Left cardiac atrium (tissue), 4 donors: ENCODE measurements around the gene FGA. TPM values are rescaled to one million over a fixed set of nuclear protein-coding genes. Genes with fewer than 3 reads are reported as not detected.

Source experiments
- ATAC-seq, 2 donors: fragments of 200-7000 bp; cut with Tn5 transposase; one replicate each; pipeline ENCODE4 v1.9.1; 2020; ENCODE audit warnings: mild to moderate bottlenecking in 2 of 2, moderate library complexity in 2 of 2
- DNase-seq: peaks from one replicate; pipeline ENCODE4 v3.0.0-alpha.2; 2020
- intact Hi-C, 2 donors: fragments of 100-400 bp; cut with DNase I; formaldehyde crosslinking; loops; one replicate each; pipeline versions ENCODE4 v1.14.1 to v1.15.1; 2022 to 2023
- total RNA-seq, 2 donors: library from RNA; stranded (reverse); fragmentation: NEBNext Ultra II Directional; extraction: Animal tissue kit (Norgen Biotek cat#: 25700); gene quantifications; one replicate each; pipeline ENCODE4 v1.2.1, GENCODE V29; 2021
- donor health status: DM: no; HTN: yes; CAD: no.
- donor health status: DM: no; HTN: yes; CAD: no; lungs with severe emphysema.
- donor health status: DM: yes; HTN: yes; CAD: no.
- donor health status: Dilated cardiomyopathy.

FGA gene
- total RNA-seq, 2 donors from 2014 or later, result 0.47 TPM

DNA sequence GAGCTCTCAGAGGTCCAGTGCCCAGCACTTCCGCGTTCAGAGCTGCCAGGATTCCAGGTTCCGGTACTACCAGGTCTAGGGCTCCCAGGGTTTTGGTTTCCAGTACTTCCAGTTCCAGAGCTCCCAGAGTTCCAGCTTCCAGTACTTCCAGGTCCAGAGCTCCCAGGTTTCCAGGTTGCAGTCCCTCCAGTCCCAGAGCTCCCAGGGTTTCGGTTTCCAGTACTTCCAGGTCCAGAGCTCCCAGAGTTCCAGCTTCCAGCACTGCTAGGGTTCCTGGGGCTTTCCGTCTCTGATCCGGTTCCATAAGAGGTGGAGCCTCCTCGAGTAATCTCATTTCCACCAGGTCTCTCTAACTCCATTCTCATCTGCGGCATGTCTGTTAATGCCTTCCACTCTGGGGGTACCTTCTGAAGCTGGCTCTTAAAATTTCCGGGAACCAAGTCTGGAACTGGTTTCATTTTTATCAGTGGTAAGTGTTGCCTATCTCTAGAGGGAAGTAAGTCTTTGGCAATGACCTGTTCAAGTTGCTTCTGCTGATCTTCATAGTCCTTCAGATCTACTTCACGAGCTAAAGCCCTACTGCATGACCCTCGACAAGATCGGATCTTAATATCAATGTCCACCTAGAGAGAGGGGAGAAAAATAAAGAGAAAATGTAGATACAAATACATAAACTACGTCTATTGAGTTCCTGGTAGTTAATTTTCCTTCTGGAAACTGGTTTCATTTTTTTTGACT lies 4.1 kb downstream of the FGA start:
- intact Hi-C loops, result no loop called here
- DNase-seq (no peak), ATAC-seq (no peak)

DNA sequence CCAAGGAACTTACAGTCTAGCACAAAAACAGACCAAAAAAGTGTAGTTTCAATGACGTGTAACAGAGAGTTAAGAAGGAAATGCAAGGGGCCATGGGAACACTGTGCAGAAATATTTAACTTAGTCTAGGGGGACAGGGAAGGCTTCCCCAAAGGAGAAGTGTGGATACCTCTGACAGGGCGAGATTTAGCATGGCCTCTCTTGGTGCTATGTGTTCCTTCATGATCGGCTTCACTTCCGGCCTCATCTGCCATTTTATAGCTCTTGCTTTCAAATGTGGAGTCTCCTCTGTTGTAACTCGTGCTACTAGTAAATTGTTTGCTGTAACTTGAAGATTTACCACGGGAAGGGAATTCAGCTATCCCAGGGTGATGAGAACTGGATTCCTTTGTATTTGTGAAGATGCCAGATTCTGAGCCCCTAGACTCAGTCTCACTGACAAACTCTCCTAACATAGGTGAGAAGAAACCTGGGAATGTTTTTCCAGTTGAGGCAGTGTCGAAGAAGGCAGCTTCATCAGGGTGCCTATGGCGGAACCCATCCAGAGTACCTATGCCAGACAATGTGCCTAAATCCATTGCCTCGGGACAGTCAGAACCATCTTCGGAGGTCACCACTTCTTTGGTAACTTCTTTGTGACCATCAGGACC lies 5.0 kb downstream of the FGA start:
- intact Hi-C loops, result no loop called here
- no peak for ATAC-seq
- no peak for DNase-seq

DNA sequence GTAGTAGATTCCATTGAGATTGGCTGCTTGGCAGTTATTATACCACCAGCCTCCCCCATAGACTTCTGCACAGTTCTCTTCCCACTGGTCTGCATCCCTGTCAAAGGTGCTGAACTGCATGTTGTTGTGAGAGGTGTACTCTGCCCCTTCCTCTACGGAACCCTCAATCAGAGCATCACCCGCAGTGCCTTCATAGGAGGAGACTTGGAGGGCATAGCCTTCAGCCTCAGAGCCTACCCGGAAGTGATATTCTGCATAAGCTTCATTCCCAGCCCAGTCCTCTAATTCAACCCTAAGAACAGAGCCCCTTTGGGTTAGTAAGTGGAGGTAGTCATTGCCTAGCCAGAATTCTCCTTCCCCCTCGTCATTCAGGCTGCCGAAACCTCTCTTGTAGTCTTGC lies 6.3 kb downstream of the FGA start:
- ATAC-seq (no peak), DNase-seq (no peak)
- intact Hi-C loops, result no loop called here

DNA sequence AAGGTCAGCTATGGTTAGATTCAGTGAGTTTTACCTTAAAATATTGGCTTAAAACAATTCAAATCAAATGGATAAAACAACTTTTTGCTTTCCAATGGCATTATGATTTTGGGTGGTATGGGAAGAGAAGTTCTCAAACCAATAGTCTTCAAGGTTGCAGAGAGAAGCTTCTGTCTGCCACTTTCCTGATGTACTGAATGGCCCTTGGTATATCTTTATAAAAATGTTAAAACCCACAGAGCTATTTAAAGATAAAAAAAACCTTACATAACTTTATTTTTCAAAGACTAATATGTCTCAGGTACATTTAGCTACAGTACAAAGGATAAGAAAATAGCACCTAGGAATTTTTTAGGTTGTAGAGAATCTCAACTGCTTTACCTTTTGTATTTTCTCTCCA lies 6.9 kb downstream of the FGA start:
- DNase-seq (no peak), ATAC-seq (no peak)
- intact Hi-C loops, result no loop called here

GRCh38 chr4:154583230-154583629 lies 7.3 kb downstream of the FGA start:
- no peak for DNase-seq
- intact Hi-C loops, result no loop called here
- ATAC-seq, result no peak

GRCh38 chr4:154582723-154583122 lies 7.8 kb downstream of the FGA start:
- intact Hi-C loops, result no loop called here
- no peak for ATAC-seq
- no peak for DNase-seq

- intact Hi-C loops, result no loop called here
- ATAC-seq (no peak), DNase-seq (no peak)
Measured at GRCh38 chr4:154579927-154580326, 10.6 kb downstream of the FGA start.

GRCh38 chr4:154578919-154579318 lies 11.6 kb downstream of the FGA start:
- intact Hi-C loops, result no loop called here
- no peak for ATAC-seq
- no peak for DNase-seq

- ATAC-seq, result no peak
- DNase-seq, result no peak
- intact Hi-C loops, result no loop called here
Measured at GRCh38 chr4:154577324-154577723, 13.2 kb downstream of the FGA start.

DNA sequence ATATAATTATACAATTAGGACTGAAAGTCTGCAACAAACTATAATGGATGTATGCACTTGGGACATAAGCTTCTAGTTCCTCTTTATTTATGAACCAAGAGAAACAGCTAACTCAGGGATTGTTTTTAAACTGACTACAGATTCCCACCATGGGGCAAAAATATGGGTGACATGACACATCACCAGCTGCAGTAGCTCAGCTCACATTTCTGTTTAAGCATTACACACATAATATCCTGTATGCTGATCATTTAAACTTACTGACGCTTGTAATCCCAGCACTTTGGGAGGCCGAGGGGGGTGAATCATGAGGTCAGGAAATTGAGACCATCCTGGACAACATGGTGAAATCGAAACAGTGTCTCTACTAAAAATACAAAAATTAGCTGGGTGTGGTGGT lies 16.2 kb downstream of the FGA start:
- no peak for DNase-seq
- no peak for ATAC-seq
- intact Hi-C loops, result no loop called here

GRCh38 chr4:154573190-154573870 lies 17.2 kb downstream of the FGA start:
- intact Hi-C loops, result no loop called here
- no peak for DNase-seq
- ATAC-seq, result no peak

DNA sequence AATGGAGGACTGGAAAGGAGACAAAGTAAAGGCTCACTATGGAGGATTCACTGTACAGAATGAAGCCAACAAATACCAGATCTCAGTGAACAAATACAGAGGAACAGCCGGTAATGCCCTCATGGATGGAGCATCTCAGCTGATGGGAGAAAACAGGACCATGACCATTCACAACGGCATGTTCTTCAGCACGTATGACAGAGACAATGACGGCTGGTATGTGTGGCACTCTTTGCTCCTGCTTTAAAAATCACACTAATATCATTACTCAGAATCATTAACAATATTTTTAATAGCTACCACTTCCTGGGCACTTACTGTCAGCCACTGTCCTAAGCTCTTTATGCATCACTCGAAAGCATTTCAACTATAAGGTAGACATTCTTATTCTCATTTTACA lies 21.0 kb downstream of the FGA start:
- ATAC-seq (no peak), DNase-seq (no peak)
- intact Hi-C loops, result no loop called here

DNA sequence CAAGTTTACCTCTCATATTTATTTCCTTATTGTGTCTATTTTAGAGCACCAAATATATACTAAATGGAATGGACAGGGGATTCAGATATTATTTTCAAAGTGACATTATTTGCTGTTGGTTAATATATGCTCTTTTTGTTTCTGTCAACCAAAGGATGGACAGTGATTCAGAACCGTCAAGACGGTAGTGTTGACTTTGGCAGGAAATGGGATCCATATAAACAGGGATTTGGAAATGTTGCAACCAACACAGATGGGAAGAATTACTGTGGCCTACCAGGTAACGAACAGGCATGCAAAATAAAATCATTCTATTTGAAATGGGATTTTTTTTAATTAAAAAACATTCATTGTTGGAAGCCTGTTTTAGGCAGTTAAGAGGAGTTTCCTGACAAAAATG lies 21.5 kb downstream of the FGA start:
- ATAC-seq, result no peak
- intact Hi-C loops, result no loop called here
- DNase-seq, result no peak

GRCh38 chr4:154566639-154567204 lies 23.8 kb downstream of the FGA start:
- intact Hi-C loops, result no loop called here
- DNase-seq, result no peak
- no peak for ATAC-seq

DNA sequence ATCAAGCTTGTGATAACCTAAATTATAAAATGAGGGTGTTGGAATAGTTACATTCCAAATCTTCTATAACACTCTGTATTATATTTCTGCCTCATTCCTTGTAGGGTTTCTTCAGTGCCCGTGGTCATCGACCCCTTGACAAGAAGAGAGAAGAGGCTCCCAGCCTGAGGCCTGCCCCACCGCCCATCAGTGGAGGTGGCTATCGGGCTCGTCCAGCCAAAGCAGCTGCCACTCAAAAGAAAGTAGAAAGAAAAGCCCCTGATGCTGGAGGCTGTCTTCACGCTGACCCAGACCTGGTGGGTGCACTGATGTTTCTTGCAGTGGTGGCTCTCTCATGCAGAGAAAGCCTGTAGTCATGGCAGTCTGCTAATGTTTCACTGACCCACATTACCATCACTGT lies 24.8 kb downstream of the FGA start:
- no peak for DNase-seq
- intact Hi-C loops, result no loop called here
- no peak for ATAC-seq

DNA sequence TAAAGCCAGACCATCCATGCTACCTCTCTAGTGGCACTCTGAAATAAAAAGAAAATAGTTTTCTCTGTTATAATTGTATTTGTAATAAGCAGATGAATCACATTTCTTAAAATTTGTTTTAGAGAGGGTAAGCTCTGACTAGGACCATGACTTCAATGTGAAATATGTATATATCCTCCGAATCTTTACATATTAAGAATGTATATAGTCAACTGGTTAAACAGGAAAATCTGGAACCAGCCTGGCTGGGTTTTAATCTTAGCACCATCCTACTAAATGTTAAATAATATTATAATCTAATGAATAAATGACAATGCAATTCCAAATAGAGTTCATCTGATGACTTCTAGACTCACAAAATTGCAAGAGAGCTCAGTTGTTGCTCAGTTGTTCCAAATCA lies 26.2 kb downstream of the FGA start:
- ATAC-seq (no peak), DNase-seq (no peak)
- intact Hi-C loops, result no loop called here

DNA sequence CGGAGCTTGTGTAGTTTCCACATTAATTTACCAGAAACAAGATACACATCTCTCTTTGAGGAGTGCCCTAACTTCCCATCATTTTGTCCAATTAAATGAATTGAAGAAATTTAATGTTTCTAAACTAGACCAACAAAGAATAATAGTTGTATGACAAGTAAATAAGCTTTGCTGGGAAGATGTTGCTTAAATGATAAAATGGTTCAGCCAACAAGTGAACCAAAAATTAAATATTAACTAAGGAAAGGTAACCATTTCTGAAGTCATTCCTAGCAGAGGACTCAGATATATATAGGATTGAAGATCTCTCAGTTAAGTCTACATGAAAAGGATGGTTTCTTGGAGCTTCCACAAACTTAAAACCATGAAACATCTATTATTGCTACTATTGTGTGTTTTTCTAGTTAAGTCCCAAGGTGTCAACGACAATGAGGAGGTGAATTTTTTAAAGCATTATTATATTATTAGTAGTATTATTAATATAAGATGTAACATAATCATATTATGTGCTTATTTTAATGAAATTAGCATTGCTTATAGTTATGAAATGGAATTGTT lies 27.8 kb downstream of the FGA start, which contains the start of gene FGB:
Gene FGB, plus strand, starts transcription at position 315 of the 558 bp plus-strand sequence. Its CDS starts 8 bp downstream, at position 323.
- ATAC-seq (no peak), DNase-seq (no peak)
- intact Hi-C loops, result no loop called here

GRCh38 chr4:154560824-154561231 lies 29.7 kb downstream of the FGA start:
- no peak for DNase-seq
- intact Hi-C loops, result no loop called here
- ATAC-seq, result no peak

GRCh38 chr4:154560419-154560801 lies 30.1 kb downstream of the FGA start:
- DNase-seq, result no peak
- intact Hi-C loops, result no loop called here
- ATAC-seq, result no peak
